Liver (tissue), 9 donors: ENCODE data around the gene VEGFA. TPM values are rescaled to one million over a fixed set of nuclear protein-coding genes. Genes with fewer than 3 reads are reported as not detected.
A peak's percentile ranks its signal among the peaks of the same experiment; 100 is the strongest.

Experiments
- DNase-seq: peaks from one replicate; pipeline ENCODE4 v3.0.0-alpha.2; 2017; ENCODE audit warnings: low spot score
- H3K27ac ChIP-seq, 2 donors: one replicate each; pipeline ENCODE4 v1.7.0; 2013; ENCODE audit warnings: inconsistent platforms in 2 of 2, low read length in 2 of 2, control low read depth in 1 of 2, low read depth in 1 of 2, mild to moderate bottlenecking in 1 of 2
- H3K27me3 ChIP-seq, 4 donors: one replicate each; pipeline versions ENCODE4 v1.6.1 to v1.7.0; 2013; ENCODE audit warnings: low read length in 3 of 4, inconsistent platforms in 1 of 4, mild to moderate bottlenecking in 1 of 4, moderate library complexity in 1 of 4; ENCODE audit not compliant: control insufficient read depth in 4 of 4, insufficient read depth in 4 of 4
- H3K36me3 ChIP-seq, 4 donors: one replicate each; pipeline versions ENCODE4 v1.6.1 to v1.7.0; 2013; ENCODE audit warnings: low read length in 3 of 4, mild to moderate bottlenecking in 3 of 4, low read depth in 1 of 4, moderate library complexity in 1 of 4; ENCODE audit not compliant: control insufficient read depth in 4 of 4, insufficient read depth in 3 of 4
- H3K4me1 ChIP-seq, 4 donors: one replicate each; pipeline versions ENCODE4 v1.6.1 to v1.7.0; 2013; ENCODE audit warnings: low read length in 3 of 4, mild to moderate bottlenecking in 3 of 4, moderate library complexity in 1 of 4; ENCODE audit not compliant: control insufficient read depth in 4 of 4, insufficient read depth in 4 of 4
- H3K4me3 ChIP-seq, 3 donors: one replicate each; pipeline versions ENCODE4 v1.6.1 to v1.7.0; 2013; ENCODE audit warnings: low read length in 3 of 3, control low read depth in 1 of 3, low read depth in 1 of 3, mild to moderate bottlenecking in 1 of 3
- H3K9ac ChIP-seq, 2 donors: one replicate each; pipeline ENCODE4 v1.7.0; 2013; ENCODE audit warnings: low read length in 2 of 2, mild to moderate bottlenecking in 2 of 2, moderate library complexity in 2 of 2, control low read depth in 1 of 2, low read depth in 1 of 2
- H3K9me3 ChIP-seq, 4 donors: one replicate each; pipeline versions ENCODE4 v1.6.1 to v1.7.0; 2013; ENCODE audit warnings: low read length in 3 of 4; ENCODE audit not compliant: control insufficient read depth in 4 of 4
- EGR1 ChIP-seq, 2 donors: IDR thresholded peaks; 2 replicates each; pipeline ENCODE4 v1.6.1; 2016 to 2018; ENCODE audit warnings: antibody characterized with exemption in 2 of 2, low read depth in 2 of 2
- FOXA1 ChIP-seq: IDR thresholded peaks from 2 replicates; pipeline ENCODE4 v1.6.1; 2016; ENCODE audit warnings: antibody characterized with exemption
- FOXA2 ChIP-seq: IDR thresholded peaks from 2 replicates; pipeline ENCODE4 v1.6.1; 2016; ENCODE audit warnings: antibody characterized with exemption
- GABPA ChIP-seq, 2 donors: IDR thresholded peaks in 1 of 2; conservative IDR thresholded peaks in 1 of 2; 2 replicates each; pipeline ENCODE4 v1.6.1; 2016; ENCODE audit warnings: antibody characterized with exemption in 2 of 2, mild to moderate bottlenecking in 1 of 2, moderate library complexity in 1 of 2
- HNF4A ChIP-seq, 2 donors: conservative IDR thresholded peaks; 2 replicates each; pipeline ENCODE4 v1.6.1; 2016; ENCODE audit warnings: antibody characterized with exemption in 2 of 2, mild to moderate bottlenecking in 2 of 2
- HNF4G ChIP-seq: IDR thresholded peaks from 2 replicates; pipeline ENCODE4 v1.6.1; 2016; ENCODE audit warnings: antibody characterized with exemption
- JUND ChIP-seq, 2 donors: IDR thresholded peaks; 2 replicates each; pipeline ENCODE4 v1.6.1; 2016; ENCODE audit warnings: antibody characterized with exemption in 2 of 2
- NR2F2 ChIP-seq: IDR thresholded peaks from 2 replicates; pipeline ENCODE4 v1.6.1; 2016; ENCODE audit warnings: antibody characterized with exemption
- RAD21 ChIP-seq, 2 donors: IDR thresholded peaks; 2 replicates each; pipeline ENCODE4 v1.6.1; 2016; ENCODE audit warnings: antibody characterized with exemption in 2 of 2, mild to moderate bottlenecking in 2 of 2
- RXRA ChIP-seq, 2 donors: IDR thresholded peaks; 2 replicates each; pipeline ENCODE4 v1.6.1; 2017 to 2018; ENCODE audit warnings: antibody characterized with exemption in 2 of 2, mild to moderate bottlenecking in 1 of 2
- TAF1 ChIP-seq: conservative IDR thresholded peaks from 2 replicates; pipeline ENCODE4 v1.6.1; 2016; ENCODE audit warnings: antibody characterized with exemption, mild to moderate bottlenecking
- YY1 ChIP-seq: IDR thresholded peaks from 2 replicates; pipeline ENCODE4 v1.6.1; 2016; ENCODE audit warnings: antibody characterized with exemption, mild to moderate bottlenecking
- WGBS: extraction: QIAGEN DNeasy Blood & Tissue Kit; methylation state at CpG from one replicate; pipeline ENCODE4 v1.1.7; 2013; 5-methylcytosine and 5-hydroxymethylcytosine counted together
- polyA plus RNA-seq, 2 donors: library from polyadenylated mRNA; stranded (reverse) in 1 of 2; unstranded in 1 of 2; fragments of 200-250 nt in 1 of 2; fragments of >200 nt in 1 of 2; fragmentation: Nextera tagmentation in 1 of 2; extraction: Ambion mirVana in 1 of 2; gene quantifications; one replicate each; pipeline versions ENCODE4 v1.2.1 to v1.2.3, GENCODE V29; 2013 to 2015
- total RNA-seq, 2 donors: library from RNA; depleted of rRNA; stranded (reverse); fragments of >200 nt; gene quantifications; one replicate each; pipeline ENCODE4 v1.2.3, GENCODE V29; 2014
- TF ChIP-seq, protein P1 (sequence below): IDR thresholded peaks from 2 replicates; pipeline ENCODE4 v1.6.1; 2016; ENCODE audit warnings: antibody characterized with exemption
- TF ChIP-seq, protein P2 (sequence below): IDR thresholded peaks from 2 replicates; pipeline ENCODE4 v1.6.1; 2016; ENCODE audit warnings: antibody characterized with exemption
- TF ChIP-seq, protein P3 (sequence below): IDR thresholded peaks from 2 replicates; pipeline ENCODE4 v1.6.1; 2016; ENCODE audit warnings: antibody characterized with exemption
- TF ChIP-seq, protein P4 (sequence below): IDR thresholded peaks from 2 replicates; pipeline ENCODE4 v1.6.1; 2016; ENCODE audit warnings: antibody characterized with exemption, mild to moderate bottlenecking
- donor health status: healthy.
- donor health status: healthy.
- donor health status: healthy.
- donor health status: healthy.
- donor health status: healthy.

The VEGFA gene
- total and polyA plus RNA-seq, 4 donors, result 14.7 to 160 (median 65.2) TPM

DNA sequence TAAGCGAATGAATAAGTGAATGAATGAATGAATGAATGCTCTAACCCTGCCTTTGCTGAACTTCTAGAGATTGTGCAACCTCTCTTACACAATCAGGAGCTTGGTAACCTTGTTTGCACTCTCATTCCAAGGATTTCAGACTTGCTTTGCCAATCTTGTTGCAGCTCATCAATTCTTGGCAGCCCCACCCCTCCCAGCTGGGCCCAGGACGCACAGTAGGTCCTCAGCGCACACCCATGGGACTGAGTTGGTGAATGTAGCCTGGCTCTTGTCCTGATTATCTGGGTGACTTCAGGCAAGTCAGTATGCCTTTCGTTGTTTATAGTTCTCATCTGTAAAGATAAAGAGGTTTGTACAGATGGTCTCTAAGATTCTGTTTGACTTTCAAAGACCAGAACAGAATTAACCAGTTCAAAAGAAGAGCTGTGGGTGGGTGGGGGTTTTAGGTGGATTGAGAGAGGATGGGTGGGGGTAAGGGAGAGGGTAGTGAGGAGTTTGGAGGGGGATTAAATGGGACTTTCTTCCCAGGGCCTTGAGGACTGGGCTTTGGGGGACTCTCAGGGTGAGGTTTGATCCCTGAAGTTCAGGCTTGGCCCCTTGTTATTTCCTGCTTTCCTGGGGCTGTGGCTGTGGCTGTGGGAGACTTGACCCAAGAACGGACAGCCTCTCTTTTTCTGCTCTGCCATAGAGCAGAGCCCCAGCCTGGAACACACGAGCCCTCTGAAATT is 33.2 kb downstream of the VEGFA start:
- no peak for DNase-seq

DNA sequence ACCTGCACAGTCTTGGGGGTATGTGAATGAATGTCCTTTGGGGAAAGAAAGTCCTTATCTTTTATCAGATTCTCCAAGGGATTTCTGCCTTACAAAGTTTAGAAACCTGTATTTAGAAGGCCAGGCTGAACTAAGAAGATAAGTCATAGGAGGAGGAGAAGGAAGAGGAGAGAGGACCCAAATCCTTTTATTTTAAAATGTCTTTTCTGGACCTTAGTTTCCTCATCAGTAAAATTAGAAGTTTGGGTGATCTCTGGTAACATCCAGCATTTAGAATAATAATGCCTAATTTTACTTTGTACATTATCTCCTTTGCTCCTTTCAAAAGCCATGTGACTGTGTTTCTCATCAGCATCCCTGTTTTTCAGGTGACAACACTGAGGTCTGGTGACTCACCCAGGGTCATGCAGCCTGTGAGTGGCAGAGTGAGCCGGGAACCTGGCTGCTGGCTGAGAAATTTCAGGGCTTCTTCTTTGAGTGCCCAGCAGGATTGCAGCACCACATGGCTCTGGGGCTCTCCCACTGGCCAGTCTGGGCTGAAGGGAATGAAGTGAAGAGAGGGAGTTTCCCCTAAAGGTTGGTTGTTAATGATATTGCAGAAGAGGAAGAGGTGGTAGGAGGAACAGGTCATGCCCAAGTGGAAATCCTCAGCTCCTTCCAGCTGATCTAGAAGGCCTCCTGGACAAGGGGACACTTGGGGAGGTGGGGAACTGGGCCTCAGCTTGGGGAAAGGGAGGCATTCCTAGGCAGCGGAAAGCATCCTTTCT is 34.0 kb downstream of the VEGFA start:
- H3K9me3 ChIP-seq, result no peaks in the 10 kb centered on the region
- 32% methylated on average over 2 of the region's 2 CpGs for WGBS
- no peaks in the 10 kb centered on the region for H3K27me3 ChIP-seq
- H3K4me3 ChIP-seq, result no peak overlapping the region
- peaks cover 29 to 75% (median 61%) of the 10 kb centered on the region in 4 donors for H3K4me1 ChIP-seq
- H3K27ac ChIP-seq, result peak overlapping the region; percentile 90 to 95
- no peak overlapping the region for H3K9ac ChIP-seq
- DNase-seq, result no peak
- H3K36me3 ChIP-seq, result no peaks in the 10 kb centered on the region
- TF ChIP-seq HNF4A (conservative IDR thresholded peaks at IDR 0.05) (no peak), GABPA (IDR thresholded peaks at IDR 0.05 in 1 of 2, conservative IDR thresholded peaks at IDR 0.05 in 1 of 2) (no peak), FOXA2 (no peak), EGR1 (IDR thresholded peaks at IDR 0.05; ENCODE audit: low read depth in 2 of 2) (no peak), NR2F2 (no peak), YY1 (no peak), HNF4G (no peak), RXRA (IDR thresholded peaks at IDR 0.05) (no peak), JUND (IDR thresholded peaks at IDR 0.05) (peak in 1 of 2 donors; percentile 77), FOXA1 (no peak), RAD21 (IDR thresholded peaks at IDR 0.05) (no peak)
- TF ChIP-seq, protein P1, sequence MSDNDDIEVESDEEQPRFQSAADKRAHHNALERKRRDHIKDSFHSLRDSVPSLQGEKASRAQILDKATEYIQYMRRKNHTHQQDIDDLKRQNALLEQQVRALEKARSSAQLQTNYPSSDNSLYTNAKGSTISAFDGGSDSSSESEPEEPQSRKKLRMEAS, result no peak
- TF ChIP-seq, protein P2, sequence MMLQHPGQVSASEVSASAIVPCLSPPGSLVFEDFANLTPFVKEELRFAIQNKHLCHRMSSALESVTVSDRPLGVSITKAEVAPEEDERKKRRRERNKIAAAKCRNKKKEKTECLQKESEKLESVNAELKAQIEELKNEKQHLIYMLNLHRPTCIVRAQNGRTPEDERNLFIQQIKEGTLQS, result no peak
- TF ChIP-seq, protein P3, sequence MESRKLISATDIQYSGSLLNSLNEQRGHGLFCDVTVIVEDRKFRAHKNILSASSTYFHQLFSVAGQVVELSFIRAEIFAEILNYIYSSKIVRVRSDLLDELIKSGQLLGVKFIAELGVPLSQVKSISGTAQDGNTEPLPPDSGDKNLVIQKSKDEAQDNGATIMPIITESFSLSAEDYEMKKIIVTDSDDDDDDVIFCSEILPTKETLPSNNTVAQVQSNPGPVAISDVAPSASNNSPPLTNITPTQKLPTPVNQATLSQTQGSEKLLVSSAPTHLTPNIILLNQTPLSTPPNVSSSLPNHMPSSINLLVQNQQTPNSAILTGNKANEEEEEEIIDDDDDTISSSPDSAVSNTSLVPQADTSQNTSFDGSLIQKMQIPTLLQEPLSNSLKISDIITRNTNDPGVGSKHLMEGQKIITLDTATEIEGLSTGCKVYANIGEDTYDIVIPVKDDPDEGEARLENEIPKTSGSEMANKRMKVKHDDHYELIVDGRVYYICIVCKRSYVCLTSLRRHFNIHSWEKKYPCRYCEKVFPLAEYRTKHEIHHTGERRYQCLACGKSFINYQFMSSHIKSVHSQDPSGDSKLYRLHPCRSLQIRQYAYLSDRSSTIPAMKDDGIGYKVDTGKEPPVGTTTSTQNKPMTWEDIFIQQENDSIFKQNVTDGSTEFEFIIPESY, result peak; percentile 10

More for the DNA sequence above, 33.2 kb downstream of the VEGFA start:
- Histone ChIP-seq H3K36me3 (no peaks in the 10 kb centered on the region), H3K9me3 (no peaks in the 10 kb centered on the region), H3K27ac (peak overlapping the region; percentile 90 to 95), H3K9ac (no peak overlapping the region), H3K27me3 (no peaks in the 10 kb centered on the region), H3K4me1 (peaks cover 31 to 78% (median 62%) of the 10 kb centered on the region in 4 donors), H3K4me3 (no peak overlapping the region)
- WGBS, result 46% methylated on average over 6 of the region's 6 CpGs
- TF ChIP-seq TAF1 (no peak), JUND (IDR thresholded peaks at IDR 0.05) (no peak), FOXA2 (no peak), GABPA (IDR thresholded peaks at IDR 0.05 in 1 of 2, conservative IDR thresholded peaks at IDR 0.05 in 1 of 2) (no peak), NR2F2 (no peak), EGR1 (IDR thresholded peaks at IDR 0.05; ENCODE audit: low read depth in 2 of 2) (no peak), YY1 (no peak), FOXA1 (no peak), HNF4A (conservative IDR thresholded peaks at IDR 0.05) (peak; percentile 34 to 56), RXRA (IDR thresholded peaks at IDR 0.05) (peak; percentile 76 to 82), RAD21 (IDR thresholded peaks at IDR 0.05) (no peak)
- TF ChIP-seq, protein P3, result no peak
- TF ChIP-seq, protein P2, result no peak
- TF ChIP-seq, protein P4, sequence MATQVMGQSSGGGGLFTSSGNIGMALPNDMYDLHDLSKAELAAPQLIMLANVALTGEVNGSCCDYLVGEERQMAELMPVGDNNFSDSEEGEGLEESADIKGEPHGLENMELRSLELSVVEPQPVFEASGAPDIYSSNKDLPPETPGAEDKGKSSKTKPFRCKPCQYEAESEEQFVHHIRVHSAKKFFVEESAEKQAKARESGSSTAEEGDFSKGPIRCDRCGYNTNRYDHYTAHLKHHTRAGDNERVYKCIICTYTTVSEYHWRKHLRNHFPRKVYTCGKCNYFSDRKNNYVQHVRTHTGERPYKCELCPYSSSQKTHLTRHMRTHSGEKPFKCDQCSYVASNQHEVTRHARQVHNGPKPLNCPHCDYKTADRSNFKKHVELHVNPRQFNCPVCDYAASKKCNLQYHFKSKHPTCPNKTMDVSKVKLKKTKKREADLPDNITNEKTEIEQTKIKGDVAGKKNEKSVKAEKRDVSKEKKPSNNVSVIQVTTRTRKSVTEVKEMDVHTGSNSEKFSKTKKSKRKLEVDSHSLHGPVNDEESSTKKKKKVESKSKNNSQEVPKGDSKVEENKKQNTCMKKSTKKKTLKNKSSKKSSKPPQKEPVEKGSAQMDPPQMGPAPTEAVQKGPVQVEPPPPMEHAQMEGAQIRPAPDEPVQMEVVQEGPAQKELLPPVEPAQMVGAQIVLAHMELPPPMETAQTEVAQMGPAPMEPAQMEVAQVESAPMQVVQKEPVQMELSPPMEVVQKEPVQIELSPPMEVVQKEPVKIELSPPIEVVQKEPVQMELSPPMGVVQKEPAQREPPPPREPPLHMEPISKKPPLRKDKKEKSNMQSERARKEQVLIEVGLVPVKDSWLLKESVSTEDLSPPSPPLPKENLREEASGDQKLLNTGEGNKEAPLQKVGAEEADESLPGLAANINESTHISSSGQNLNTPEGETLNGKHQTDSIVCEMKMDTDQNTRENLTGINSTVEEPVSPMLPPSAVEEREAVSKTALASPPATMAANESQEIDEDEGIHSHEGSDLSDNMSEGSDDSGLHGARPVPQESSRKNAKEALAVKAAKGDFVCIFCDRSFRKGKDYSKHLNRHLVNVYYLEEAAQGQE, result no peak
